IPS-18c (cell line): ENCODE measurements around the gene FLG.
"Not testable (repeated sequence)": the region's sequence is repeated elsewhere in the genome, so short reads cannot be mapped to it uniquely, and the experiment has no call there.

Source experiments
- H3K4me3 ChIP-seq: 2 replicates; pipeline ENCODE4 v1.7.0; 2013; ENCODE audit warnings: low read depth, mild to moderate bottlenecking, low read length, moderate library complexity; ENCODE audit not compliant: insufficient read depth
- H3K9me3 ChIP-seq: one replicate; pipeline ENCODE4 v1.6.1; 2013; ENCODE audit warnings: mild to moderate bottlenecking, low read length, moderate library complexity; ENCODE audit not compliant: control insufficient read depth, insufficient read depth

FLG gene

GRCh38 chr1:152308758-152309157, 16.3 kb downstream of the FLG start:
- H3K4me3 ChIP-seq = not testable (repeated sequence)
- peaks cover 14% of the 10 kb centered on the region for H3K9me3 ChIP-seq

GRCh38 chr1:152307970-152308369, 17.1 kb downstream of the FLG start:
- not testable (repeated sequence) for H3K4me3 ChIP-seq
- H3K9me3 ChIP-seq = peaks cover 17% of the 10 kb centered on the region

GRCh38 chr1:152306123-152306522, 18.9 kb downstream of the FLG start:
- H3K4me3 ChIP-seq = not testable (repeated sequence)
- peaks cover 17% of the 10 kb centered on the region for H3K9me3 ChIP-seq

- not testable (repeated sequence) for H3K4me3 ChIP-seq
- H3K9me3 ChIP-seq = peaks cover 12% of the 10 kb centered on the region
These were observed 20.3 kb downstream of the FLG start for GRCh38 chr1:152304773-152305172.

GRCh38 chr1:152303139-152303872, 21.7 kb downstream of the FLG start:
- not testable (repeated sequence) for H3K9me3 ChIP-seq, H3K4me3 ChIP-seq

- not testable (repeated sequence) for H3K4me3 ChIP-seq
- H3K9me3 ChIP-seq = peaks cover 20% of the 10 kb centered on the region
These were observed 68.6 kb downstream of the FLG start for GRCh38 chr1:152256394-152256793.
